ENCODE results near the gene DNAH10.

The DNAH10 gene

GRCh38 chr12:123807670-123808069, 45.6 kb downstream of the DNAH10 start:
- DNase-seq (ENCODE audit: low spot score): no peak
- TF ChIP-seq CTCF (IDR thresholded peaks at IDR 0.05): no peak
- Histone ChIP-seq H3K4me3 (no peak overlapping the region), H3K27ac (no peak overlapping the region)

GRCh38 chr12:123808167-123808566, 46.1 kb downstream of the DNAH10 start:
- H3K27ac ChIP-seq: no peak overlapping the region
- DNase-seq (ENCODE audit: low spot score): no peak
- no peak overlapping the region for H3K4me3 ChIP-seq
- no peak for TF ChIP-seq CTCF (IDR thresholded peaks at IDR 0.05)

- no peak for TF ChIP-seq CTCF (IDR thresholded peaks at IDR 0.05)
- H3K4me3 ChIP-seq: no peak overlapping the region
- DNase-seq (ENCODE audit: low spot score): no peak
- no peak overlapping the region for H3K27ac ChIP-seq
Measured at GRCh38 chr12:123813349-123813748, 51.2 kb downstream of the DNAH10 start.

GRCh38 chr12:123815968-123816367, 53.9 kb downstream of the DNAH10 start:
- DNase-seq (ENCODE audit: low spot score): no peak
- no peak overlapping the region for H3K27ac ChIP-seq
- H3K4me3 ChIP-seq: no peak overlapping the region
- TF ChIP-seq CTCF (IDR thresholded peaks at IDR 0.05): no peak

- DNase-seq (ENCODE audit: low spot score): no peak
- no peak overlapping the region for H3K27ac ChIP-seq
- H3K4me3 ChIP-seq: no peak overlapping the region
- no peak for TF ChIP-seq CTCF (IDR thresholded peaks at IDR 0.05)
Measured at GRCh38 chr12:123816896-123817537, 54.9 kb downstream of the DNAH10 start.

- Histone ChIP-seq H3K4me3 (no peak overlapping the region), H3K27ac (no peak overlapping the region)
- DNase-seq (ENCODE audit: low spot score): no peak
- no peak for TF ChIP-seq CTCF (IDR thresholded peaks at IDR 0.05)
Measured at GRCh38 chr12:123822804-123823203, 60.7 kb downstream of the DNAH10 start.

- Histone ChIP-seq H3K27ac (no peak overlapping the region), H3K4me3 (no peak overlapping the region)
- no peak for DNase-seq (ENCODE audit: low spot score)
- TF ChIP-seq CTCF (IDR thresholded peaks at IDR 0.05): no peak
Measured at GRCh38 chr12:123828120-123828519, 66.0 kb downstream of the DNAH10 start.
